Occipital lobe (tissue), 2 donors: Measurements from ENCODE around the gene SNRNP48. TPM values are rescaled to one million over a fixed set of nuclear protein-coding genes. Genes with fewer than 3 reads are reported as not detected.

Source experiments
- DNase-seq: peaks from one replicate; lab custom pipeline; 2025; lab: John Stamatoyannopoulos, UW
- total RNA-seq: library from RNA; depleted of rRNA; stranded (reverse); fragments of >200 nt; gene quantifications from one replicate; pipeline ENCODE4 v1.2.3, GENCODE V29; 2014

The SNRNP48 gene
- total RNA-seq: 24.0 TPM

- peak; percentile 88 for DNase-seq
These were observed at the start of gene SNRNP48 for GRCh38 chr6:7589949-7590917. Gene SNRNP48, plus strand, starts transcription at chr6:7590198. Its CDS starts 60 bp downstream, at chr6:7590258.

DNA sequence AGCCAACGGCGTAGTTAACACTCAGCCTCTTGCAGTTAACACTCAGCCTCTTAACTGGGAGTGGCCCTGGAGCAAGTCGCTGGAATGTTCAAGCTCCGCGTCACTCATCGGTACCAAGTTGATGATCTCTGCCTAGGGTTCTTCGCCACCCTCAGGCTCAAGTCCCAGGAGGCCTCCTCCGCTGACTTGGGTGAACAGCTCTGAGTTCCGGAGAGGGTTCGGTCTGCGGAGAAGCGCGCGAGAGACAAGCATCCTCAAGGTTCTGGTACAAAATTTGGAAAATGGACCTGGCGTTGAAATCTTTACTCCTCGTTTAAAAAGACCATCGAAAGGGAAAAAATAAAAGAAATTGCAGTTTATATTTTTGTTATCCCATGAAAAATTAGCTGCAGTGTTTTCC is 49.4 kb upstream of the SNRNP48 start:
- DNase-seq: no peak

DNA sequence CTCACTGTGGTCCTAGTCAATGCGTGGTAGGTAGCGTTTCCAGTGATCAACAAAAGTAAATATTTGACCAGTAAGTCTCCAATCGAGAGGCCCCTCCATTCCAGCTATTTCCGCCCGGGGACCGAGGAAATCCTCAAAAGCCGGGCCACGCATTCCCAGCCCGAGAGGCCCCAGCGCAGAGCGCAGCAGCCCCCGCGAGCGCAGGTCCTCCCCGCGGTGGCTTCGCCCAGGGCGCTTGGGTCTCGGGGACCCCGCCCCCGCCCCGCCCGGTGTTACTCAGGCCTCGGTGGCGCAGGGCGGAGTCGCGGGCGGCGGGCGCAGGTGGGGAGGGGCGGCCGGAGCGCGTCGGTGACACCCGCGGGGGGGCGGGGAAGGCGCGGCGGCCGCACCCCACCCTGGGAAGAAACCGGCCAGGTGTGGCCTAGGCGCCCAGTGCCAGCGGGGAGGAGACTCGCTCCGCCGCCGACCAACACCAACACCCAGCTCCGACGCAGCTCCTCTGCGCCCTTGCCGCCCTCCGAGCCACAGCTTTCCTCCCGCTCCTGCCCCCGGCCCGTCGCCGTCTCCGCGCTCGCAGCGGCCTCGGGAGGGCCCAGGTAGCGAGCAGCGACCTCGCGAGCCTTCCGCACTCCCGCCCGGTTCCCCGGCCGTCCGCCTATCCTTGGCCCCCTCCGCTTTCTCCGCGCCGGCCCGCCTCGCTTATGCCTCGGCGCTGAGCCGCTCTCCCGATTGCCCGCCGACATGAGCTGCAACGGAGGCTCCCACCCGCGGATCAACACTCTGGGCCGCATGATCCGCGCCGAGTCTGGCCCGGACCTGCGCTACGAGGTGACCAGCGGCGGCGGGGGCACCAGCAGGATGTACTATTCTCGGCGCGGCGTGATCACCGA is 48.6 kb upstream of the SNRNP48 start, which contains the start of gene DSP:
Gene DSP, plus strand, starts transcription at position 497 of the 890 bp plus-strand sequence. Its CDS starts 245 bp downstream, at position 742.
- DNase-seq: no peak

DNA sequence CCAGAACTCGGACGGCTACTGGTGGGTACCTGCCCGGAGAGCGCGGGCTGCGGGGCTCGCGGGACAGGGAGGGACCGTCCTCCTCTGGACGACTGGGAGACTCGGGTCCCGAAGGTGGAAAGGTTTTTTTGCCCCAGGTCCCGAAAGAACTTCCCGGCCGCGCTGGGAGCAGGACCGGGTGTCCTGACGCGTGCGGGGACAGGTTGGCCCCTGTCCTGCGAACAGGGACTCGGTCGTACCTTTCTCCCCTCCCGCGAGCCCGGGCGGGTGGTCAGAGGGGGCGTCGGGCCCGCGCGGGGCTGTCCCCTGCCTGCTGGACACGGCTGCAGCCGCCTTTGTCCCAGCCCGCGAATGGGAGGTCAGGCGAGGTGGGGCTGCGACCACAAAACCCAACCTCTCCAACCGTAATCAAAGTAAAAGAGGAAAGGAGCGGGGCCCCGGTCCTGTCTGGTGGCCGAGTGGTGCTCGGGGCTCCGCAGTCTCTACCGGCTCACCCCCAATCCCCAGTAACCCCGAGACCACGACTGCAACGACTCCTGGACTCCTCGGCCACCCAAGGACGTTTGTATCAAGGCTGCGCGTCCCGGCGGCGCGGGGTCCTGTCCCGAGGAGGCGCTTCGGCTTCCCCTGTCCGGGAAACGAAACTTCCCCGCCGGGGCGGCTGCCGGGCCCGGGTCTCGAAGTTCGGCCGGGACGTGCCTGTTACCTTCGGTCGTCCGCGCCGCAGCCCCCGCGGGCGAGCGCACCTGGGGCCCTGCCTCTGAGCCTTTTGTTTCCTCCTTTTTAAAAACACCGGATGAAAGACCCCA is 47.7 kb upstream of the SNRNP48 start:
- no peak for DNase-seq

- no peak for DNase-seq
These were observed 46.9 kb upstream of the SNRNP48 start for GRCh38 chr6:7542874-7543624.

- DNase-seq: no peak
These were observed 46.1 kb upstream of the SNRNP48 start for GRCh38 chr6:7543789-7544424.

DNA sequence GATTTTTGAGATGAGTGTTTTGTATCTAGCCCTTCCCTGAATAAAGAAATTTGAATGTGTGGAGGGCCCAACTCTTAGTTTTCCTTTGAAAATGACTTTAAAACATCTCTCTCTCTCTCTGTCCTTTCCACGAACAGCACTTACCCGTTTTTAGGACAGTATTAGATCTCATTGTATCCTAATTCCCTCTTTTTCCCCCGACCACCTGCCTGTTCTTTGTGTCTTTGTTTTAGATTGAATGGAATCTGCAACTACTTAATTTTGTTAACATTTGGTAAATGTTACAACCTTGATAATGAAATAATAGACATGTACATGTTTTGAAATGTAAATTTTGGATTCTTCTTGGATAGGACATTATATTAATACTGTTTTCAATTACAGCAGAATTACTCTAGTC is 45.4 kb upstream of the SNRNP48 start:
- DNase-seq: no peak

DNA sequence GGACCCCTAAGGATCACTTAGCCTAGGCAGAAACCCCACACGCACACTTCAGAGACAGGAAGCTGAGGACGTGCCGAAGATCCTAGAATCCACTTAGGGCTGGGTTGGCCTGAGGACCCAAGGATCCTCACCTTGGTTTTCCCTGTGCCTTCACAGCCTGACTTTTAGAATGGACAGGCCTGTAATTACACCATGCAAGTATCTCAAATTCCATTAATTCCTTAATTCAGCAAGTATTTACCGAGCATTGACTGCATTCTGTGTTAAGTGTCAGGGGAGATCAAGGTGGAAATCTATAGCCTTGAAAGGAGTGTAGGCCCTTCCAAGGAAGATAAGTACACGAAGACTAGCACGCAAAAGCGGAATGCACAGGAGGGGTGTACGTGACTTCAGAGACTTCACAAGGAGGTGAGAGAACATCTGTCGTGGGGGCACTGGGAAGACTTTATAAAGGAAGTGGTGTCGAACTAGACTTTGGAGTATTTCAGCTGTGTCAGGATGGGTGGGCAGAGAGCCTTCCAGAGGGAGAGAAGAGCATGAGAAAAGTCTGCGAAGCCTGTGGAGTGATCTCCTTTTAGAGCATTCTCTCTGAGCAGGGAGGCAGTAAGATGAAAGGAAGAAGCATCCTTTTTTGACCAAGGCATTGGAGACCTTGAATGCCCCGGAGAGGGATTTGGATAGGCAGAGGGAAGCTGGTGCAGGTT is 44.5 kb upstream of the SNRNP48 start:
- no peak for DNase-seq

DNA sequence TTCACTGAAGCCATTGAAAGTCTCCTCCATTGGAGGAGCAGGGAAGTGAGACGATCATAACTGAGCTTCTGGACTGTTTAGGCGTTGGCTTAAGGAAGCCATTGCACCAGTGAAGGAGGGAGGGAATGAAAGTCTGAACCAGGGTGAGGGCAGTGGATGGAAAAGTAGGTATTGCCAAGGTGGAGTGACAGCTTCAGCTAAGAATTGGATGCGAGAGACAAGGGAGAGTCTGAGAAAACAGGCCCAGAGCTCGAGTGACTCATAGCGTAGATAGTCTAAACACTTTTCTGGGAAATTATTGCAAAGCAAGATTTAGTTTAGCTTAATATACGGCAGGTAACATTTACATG is 44.0 kb upstream of the SNRNP48 start:
- no peak for DNase-seq

- no peak for DNase-seq
These were observed 43.6 kb upstream of the SNRNP48 start for GRCh38 chr6:7546383-7546782.

- no peak for DNase-seq
These were observed 43.1 kb upstream of the SNRNP48 start for GRCh38 chr6:7546896-7547295.

GRCh38 chr6:7547315-7547714 is 42.7 kb upstream of the SNRNP48 start:
- no peak for DNase-seq

GRCh38 chr6:7550433-7550801 is 39.6 kb upstream of the SNRNP48 start:
- DNase-seq: no peak

DNA sequence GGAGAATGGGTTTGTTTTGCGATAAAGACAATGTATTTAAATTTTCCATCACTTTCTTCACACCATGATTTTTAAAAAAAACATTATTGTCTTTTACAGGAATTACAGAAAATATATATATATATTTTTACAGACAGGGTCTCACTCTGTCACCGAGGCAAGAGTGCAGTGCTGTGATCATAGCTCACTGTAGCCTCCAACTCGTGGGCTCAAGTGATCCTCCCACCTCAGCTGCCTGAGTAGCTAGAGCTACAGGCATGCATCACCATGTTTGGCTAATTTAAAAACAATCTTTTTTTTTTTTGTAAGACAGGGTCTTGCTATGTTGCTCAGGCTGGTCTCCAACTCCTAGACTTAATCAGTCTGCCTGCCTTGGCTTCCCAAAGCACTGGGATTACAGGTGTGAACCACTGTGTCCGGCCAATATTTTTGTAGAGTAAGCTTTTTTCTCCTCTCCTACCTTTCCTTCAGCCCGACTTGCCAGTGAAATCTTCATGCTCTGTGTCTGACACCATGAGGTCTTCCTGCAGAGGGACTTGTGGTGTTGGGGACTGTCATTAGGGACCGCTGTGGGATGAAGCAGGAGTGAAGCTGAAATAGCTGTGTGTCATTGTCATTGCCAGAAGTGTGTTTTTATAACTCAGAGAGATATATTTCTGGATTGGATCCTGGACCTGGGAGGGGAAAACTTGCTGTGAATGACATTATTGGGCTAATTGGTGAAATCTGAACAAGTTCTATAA is 35.3 kb upstream of the SNRNP48 start:
- no peak for DNase-seq

DNA sequence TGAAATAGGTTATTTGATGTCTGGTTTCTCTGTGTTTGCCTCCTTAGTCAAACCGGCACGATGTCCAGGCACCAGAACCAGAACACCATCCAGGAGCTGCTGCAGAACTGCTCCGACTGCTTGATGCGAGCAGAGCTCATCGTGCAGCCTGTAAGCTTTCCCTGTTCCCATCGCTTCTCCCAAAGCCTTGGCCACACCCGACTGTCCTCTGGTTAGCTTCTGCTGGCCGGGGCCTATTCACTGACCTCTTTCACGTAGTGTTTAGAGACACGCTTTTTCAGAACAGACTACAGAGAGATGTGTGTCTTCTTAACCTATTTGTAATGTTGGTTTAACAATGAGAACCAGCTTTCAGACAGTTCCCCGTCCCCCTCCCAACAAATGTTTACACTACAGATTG is 34.3 kb upstream of the SNRNP48 start:
- no peak for DNase-seq

GRCh38 chr6:7556394-7557106 is 33.4 kb upstream of the SNRNP48 start:
- no peak for DNase-seq

GRCh38 chr6:7557652-7558051 is 32.3 kb upstream of the SNRNP48 start:
- no peak for DNase-seq

- no peak for DNase-seq
These were observed 31.2 kb upstream of the SNRNP48 start for GRCh38 chr6:7558781-7559180.
